ENCODE measurements around the gene ACOX3.
"Not testable (repeated sequence)": the region's sequence is repeated elsewhere in the genome, so short reads cannot be mapped to it uniquely, and the experiment has no call there.

Gene ACOX3

GRCh38 chr4:8352368-8353157 is 88.0 kb downstream of the ACOX3 start:
- DNase-seq (ENCODE audit: low read depth in 2 of 2), result no peak

DNA sequence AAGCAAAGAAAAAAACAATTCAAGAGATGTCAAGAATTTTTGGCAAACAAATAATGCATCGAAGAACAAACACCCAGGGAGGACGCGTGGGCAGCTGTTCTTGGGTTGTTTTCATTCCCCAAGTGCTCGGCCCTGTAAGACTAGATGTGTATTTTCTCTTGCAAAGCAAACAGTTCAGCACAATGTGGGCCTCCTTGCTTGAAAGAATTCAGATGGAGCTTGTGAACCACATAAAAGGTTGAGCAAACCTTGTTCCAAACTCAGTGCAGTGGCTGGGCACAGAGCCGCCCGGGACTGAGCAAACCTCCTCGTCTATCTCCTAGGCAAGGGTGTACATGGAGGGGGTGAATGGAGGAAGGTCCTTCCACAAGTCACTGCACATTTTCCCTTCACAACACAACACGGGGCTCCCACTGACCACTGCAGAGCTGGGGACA is 88.6 kb downstream of the ACOX3 start:
- no peak for DNase-seq (ENCODE audit: low read depth in 2 of 2)

DNA sequence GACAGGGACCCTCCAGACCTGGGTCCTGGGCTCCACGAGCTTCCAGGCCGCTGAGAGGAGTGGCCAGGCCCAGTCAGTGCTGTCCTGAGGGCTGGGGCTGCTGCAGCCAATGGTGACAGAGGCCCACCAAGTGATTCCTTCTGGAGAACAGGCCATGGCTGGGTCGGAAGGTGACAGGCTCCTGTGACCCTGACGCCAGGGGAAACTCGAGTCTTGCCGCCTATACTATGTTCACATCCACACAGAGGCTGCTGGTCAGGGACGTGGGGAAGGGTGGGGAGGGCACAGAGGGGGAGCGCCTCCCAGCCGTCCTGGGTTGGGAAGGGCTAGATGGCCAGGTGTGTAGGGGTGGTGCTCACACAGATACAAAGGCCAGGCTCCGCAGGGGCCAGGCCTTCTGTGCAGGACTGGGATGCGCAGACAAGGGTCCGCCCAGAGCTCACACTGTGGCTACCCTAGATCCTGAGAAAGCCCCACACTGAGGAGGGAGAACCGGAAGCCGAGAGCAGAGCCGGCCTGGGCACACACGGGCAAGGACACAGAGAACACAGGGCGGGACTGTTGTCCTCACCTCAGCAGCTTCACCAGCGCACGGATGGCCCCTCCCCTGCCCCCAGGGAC is 89.6 kb downstream of the ACOX3 start:
- no peak for DNase-seq (ENCODE audit: low read depth in 2 of 2)

GRCh38 chr4:8350352-8350751 is 90.2 kb downstream of the ACOX3 start:
- DNase-seq (ENCODE audit: low read depth in 2 of 2), result no peak

DNA sequence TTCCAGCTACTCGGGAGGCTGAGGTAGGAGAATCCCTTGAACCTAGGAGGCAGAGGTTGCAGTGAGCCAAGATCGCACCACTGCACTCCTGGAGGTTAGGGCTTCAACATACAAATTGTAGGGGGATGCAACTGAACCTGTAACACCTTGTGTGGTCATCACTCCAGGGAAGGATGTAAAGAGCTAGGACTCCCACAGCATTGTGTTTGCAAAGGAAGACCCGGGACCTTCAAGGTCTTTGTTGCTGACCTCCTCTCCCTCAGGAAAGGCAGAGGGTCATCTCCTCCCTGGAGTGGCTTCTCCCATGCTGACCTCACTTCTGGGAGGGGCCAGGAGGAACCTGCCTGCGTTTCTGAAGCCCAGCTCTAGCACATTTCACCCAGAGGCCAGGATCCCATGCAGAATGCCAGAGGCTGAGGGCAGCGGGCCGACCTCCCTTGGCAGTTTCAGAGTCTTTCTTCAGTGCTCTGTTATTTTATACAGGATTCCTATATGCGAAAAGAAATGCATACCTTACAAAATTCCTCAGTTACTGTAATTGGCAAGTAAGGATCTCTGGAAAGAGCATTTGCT is 90.8 kb downstream of the ACOX3 start:
- no peak for DNase-seq (ENCODE audit: low read depth in 2 of 2)

DNA sequence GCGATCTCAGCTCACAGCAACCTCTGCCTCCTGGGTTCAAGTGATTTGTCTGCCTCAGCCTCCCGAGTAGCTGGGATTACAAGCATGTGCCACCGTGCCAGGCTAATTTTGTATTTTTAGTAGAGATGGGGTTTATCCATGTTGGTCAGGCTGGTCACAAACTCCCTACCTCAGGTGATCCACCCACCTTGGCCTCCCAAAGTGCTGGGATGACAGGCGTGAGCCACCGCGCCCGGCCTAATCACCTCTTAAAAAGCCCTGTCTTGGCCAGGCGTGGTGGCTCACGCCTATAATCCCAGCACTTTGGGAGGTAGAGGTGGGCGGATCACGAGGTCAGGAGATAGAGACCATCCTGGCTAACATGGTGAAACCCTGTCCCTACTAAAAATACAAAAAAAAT is 91.3 kb downstream of the ACOX3 start:
- DNase-seq (ENCODE audit: low read depth in 2 of 2), result not testable (repeated sequence)

GRCh38 chr4:8348071-8348470 is 92.5 kb downstream of the ACOX3 start:
- no peak for DNase-seq (ENCODE audit: low read depth in 2 of 2)

GRCh38 chr4:8347660-8348059 is 92.9 kb downstream of the ACOX3 start:
- no peak for DNase-seq (ENCODE audit: low read depth in 2 of 2)

DNA sequence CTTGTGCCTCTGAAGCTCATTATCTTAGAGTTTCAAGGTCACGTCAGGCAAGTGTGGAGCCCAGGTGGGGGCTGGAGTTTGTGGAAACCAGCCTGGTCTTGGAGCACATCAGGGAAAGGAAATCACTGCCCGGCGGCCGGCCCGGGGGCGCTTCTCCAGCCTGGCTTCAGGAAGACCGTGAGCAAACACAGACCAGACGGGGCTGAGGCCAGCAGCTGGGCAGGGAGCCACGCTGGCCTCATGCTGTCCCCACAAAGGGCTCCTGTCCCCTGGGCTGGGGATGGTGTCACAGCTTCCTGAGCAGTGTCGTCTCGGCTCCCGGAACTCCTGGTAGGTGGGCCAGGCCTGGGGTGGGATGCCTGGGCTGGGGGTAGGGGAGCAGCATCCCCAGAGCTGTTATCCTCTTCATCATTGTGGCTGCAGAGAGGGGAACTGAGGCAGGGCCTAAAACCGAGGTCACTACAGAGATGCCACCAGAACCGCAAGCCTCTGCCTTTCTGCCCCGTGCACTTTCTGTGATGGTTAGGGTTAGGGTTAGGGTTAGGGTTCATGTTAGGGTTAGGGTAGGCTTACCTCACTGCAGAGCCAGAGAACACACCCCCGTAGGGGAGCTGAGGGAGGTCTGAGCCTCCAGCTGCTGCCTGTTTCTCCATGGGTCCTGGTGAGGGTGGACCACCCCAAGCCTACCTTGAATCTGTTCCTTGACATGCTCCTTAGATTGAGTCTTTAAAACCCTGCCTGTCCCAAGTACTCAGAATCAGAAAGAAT is 93.5 kb downstream of the ACOX3 start:
- no peak for DNase-seq (ENCODE audit: low read depth in 2 of 2)

DNA sequence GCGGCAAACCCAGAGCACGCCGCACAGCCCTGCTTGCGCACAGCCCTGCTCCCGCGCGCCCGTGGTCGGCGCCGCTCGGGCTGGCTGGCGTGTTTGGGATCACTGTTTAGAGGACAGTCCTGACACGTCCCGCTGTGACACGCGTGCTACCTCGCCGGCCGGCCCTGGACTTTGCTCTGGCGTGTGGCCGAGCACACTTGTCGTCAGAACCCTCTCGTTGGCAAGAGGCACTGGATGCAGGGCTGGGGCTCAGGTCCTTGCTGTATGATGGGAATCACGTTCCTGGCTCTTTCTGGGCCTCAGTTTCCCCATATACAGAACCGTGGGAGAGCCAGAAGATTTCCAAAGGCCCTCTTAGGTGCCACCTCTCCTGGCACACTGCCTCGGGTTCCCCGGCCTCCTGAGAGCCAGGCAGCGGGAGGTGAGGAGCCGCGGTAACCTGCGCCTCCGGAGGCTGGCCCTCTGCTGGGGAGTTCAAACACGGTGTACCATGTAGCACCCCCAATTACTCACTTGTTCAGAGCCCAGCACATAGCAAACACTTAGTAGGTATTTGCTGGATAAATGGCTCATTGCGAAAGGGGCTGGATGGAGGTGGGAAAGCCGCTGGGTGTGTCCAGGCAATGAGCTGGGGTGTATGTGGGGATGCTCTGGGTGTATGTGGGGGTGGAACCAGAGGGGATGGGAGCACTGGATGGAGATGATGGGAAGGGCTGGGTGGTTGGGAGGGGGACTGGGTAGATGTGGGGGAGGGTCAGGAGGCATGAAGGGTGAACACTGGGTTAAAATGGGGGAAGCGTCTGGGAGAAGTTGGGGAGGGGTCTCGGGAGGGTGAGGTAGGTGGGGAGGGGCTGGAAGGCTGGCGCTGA is 94.3 kb downstream of the ACOX3 start:
- DNase-seq (ENCODE audit: low read depth in 2 of 2), result no peak

- DNase-seq (ENCODE audit: low read depth in 2 of 2), result no peak
Measured at GRCh38 chr4:8345053-8345945, 95.2 kb downstream of the ACOX3 start.

- DNase-seq (ENCODE audit: low read depth in 2 of 2), result no peak
Measured at GRCh38 chr4:8344377-8344776, 96.1 kb downstream of the ACOX3 start.

GRCh38 chr4:8343967-8344331 is 96.6 kb downstream of the ACOX3 start:
- DNase-seq (ENCODE audit: low read depth in 2 of 2), result no peak

GRCh38 chr4:8343262-8343966 is 97.1 kb downstream of the ACOX3 start:
- no peak for DNase-seq (ENCODE audit: low read depth in 2 of 2)

GRCh38 chr4:8342651-8343261 is 97.8 kb downstream of the ACOX3 start:
- DNase-seq (ENCODE audit: low read depth in 2 of 2), result no peak

- no peak for DNase-seq (ENCODE audit: low read depth in 2 of 2)
Measured at GRCh38 chr4:8341691-8342090, 98.8 kb downstream of the ACOX3 start.

DNA sequence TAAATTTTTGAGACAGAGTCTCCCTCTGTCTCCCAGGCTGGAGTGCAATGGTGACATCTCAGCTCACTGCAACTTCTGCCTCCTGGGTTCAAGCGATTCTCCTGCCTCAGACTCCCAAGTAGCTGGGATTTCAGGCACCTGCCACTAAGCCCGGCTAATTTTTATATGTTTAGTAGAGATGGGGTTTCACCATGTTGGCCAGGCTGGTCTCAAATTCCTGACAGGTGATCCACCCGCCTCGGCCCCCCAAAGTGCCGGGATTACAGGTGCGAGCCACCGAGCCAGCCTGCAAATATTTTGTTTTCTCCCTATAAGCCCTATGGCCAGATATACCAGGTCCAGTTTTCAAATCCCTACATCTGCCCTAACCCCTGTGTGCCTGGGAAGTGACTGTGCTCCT is 99.2 kb downstream of the ACOX3 start:
- DNase-seq (ENCODE audit: low read depth in 2 of 2), result not testable (repeated sequence)

DNA sequence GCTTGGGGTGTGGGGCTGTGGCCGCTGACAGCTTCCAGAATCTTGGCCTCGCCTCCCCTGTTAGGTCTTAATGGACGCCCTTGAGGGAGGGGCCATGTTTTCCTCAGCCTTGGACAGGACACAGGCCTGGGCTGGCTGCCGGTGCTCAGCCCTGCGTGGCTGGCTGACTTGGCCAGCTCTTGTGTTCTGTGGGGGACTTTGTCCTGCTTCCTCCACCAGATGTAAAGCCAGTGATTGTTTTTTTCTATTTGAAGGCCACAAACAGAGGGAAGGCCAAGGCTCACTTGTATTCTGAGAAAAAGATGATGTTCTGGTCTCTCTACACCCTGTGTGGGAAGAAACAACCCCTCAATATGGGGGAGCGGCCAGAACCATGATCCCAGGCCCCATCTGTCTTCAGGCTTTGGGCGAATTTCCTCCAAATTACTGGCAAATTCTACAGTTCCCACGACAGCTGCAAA is 99.7 kb downstream of the ACOX3 start:
- no peak for DNase-seq (ENCODE audit: low read depth in 2 of 2)

- DNase-seq (ENCODE audit: low read depth in 2 of 2), result no peak
Measured at GRCh38 chr4:8338351-8338961, 102.1 kb downstream of the ACOX3 start.

Measured in stimulated activated CD8-positive, alpha-beta memory T cell treated with anti-CD3 and anti-CD28 coated beads, Interleukin-15, amount 100 ng/mL, for 4 hours (primary cell).